GM23338 (cell line): Measurements from ENCODE around the gene PTMA. TPM values are rescaled to one million over a fixed set of nuclear protein-coding genes. Genes with fewer than 3 reads are reported as not detected.
A peak's percentile ranks its signal among the peaks of the same experiment; 100 is the strongest.

Experiments used
- ATAC-seq: fragments of 200-7000 bp; cut with Tn5 transposase; 3 replicates; pipeline ENCODE4 v1.9.1; 2020
- DNase-seq: peaks from one replicate; pipeline ENCODE4 v3.0.0-alpha.2; 2015; ENCODE audit warnings: low spot score
- H2AFZ ChIP-seq: fragments of 200-600 bp; sonication (generic); 2 replicates; pipeline ENCODE4 v1.8.0; 2016; ENCODE audit warnings: antibody characterized with exemption, mild to moderate bottlenecking, moderate library complexity
- H3F3A ChIP-seq: fragments of 200-600 bp; sonication (generic); replicated peaks from 2 replicates; pipeline ENCODE4 v1.8.0; 2017; ENCODE audit warnings: antibody characterized with exemption, mixed run types, low read depth
- H3K27ac ChIP-seq: fragments of 200-600 bp; sonication (generic); 2 replicates; pipeline ENCODE4 v1.6.1; 2016; ENCODE audit warnings: low read depth
- H3K27me3 ChIP-seq: fragments of 200-600 bp; sonication (generic); 2 replicates; pipeline ENCODE4 v1.8.0; 2016; ENCODE audit warnings: mild to moderate bottlenecking, mixed run types, moderate library complexity; ENCODE audit not compliant: insufficient read depth
- H3K36me3 ChIP-seq: fragments of 200-600 bp; sonication (generic); 2 replicates; pipeline ENCODE4 v1.8.0; 2016; ENCODE audit warnings: mild to moderate bottlenecking; ENCODE audit not compliant: insufficient read depth
- H3K4me1 ChIP-seq: fragments of 200-600 bp; sonication (generic); 2 replicates; pipeline ENCODE4 v1.8.0; 2016; ENCODE audit warnings: mild to moderate bottlenecking, moderate library complexity; ENCODE audit not compliant: insufficient read depth
- H3K4me2 ChIP-seq: fragments of 200-600 bp; sonication (generic); 2 replicates; pipeline ENCODE4 v1.7.1; 2017; ENCODE audit warnings: mixed run types
- H3K4me3 ChIP-seq: fragments of 200-600 bp; sonication (generic); 2 replicates; pipeline ENCODE4 v1.6.1; 2016; ENCODE audit warnings: mixed run types
- H3K79me2 ChIP-seq: fragments of 200-600 bp; sonication (generic); replicated peaks from 2 replicates; pipeline ENCODE4 v1.8.0; 2017; ENCODE audit warnings: mild to moderate bottlenecking; ENCODE audit not compliant: insufficient read depth
- H3K9me2 ChIP-seq: fragments of 200-600 bp; sonication (generic); 2 replicates; pipeline ENCODE4 v1.8.0; 2017; ENCODE audit not compliant: insufficient read depth
- H4K20me1 ChIP-seq: fragments of 200-600 bp; sonication (generic); replicated peaks from 2 replicates; pipeline ENCODE4 v1.8.0; 2017; ENCODE audit warnings: mild to moderate bottlenecking; ENCODE audit not compliant: insufficient read depth
- H3K27ac Mint-ChIP-seq: 2 replicates; pipeline ENCODE4 v1.8.0; 2020; ENCODE audit warnings: inconsistent platforms, mild to moderate bottlenecking, moderate library complexity, mixed read lengths
- H3K27me3 Mint-ChIP-seq: 3 replicates; pipeline ENCODE4 v1.8.0; 2022; ENCODE audit warnings: low read depth, mild to moderate bottlenecking, moderate library complexity, mixed read lengths, inconsistent platforms; ENCODE audit not compliant: insufficient read depth, poor library complexity
- H3K36me3 Mint-ChIP-seq: 3 replicates; pipeline ENCODE4 v1.8.0; 2021; ENCODE audit warnings: low read depth, mild to moderate bottlenecking, inconsistent platforms, moderate library complexity, mixed read lengths
- H3K4me1 Mint-ChIP-seq: 3 replicates; pipeline ENCODE4 v1.8.0; 2020; ENCODE audit warnings: mild to moderate bottlenecking, inconsistent platforms, mixed read lengths
- H3K4me3 Mint-ChIP-seq: 3 replicates; pipeline ENCODE4 v1.8.0; 2021; ENCODE audit warnings: moderate library complexity, mild to moderate bottlenecking, inconsistent platforms, mixed read lengths
- H3K9me3 Mint-ChIP-seq: 3 replicates; pipeline ENCODE4 v1.8.0; 2020; ENCODE audit warnings: moderate library complexity, mild to moderate bottlenecking, inconsistent platforms, mixed read lengths
- CREB1 ChIP-seq: fragments of 250-450 bp; sonication (Bioruptor Pico); IDR thresholded peaks from 2 replicates; pipeline ENCODE4 v1.5.0; 2020; ENCODE audit warnings: low read depth, mild to moderate bottlenecking, moderate library complexity
- EZH2 ChIP-seq: fragments of 200-600 bp; sonication (generic); IDR thresholded peaks from one replicate; pipeline ENCODE4 v1.8.0; 2017; ENCODE audit warnings: antibody characterized with exemption, mild to moderate bottlenecking, low read depth; ENCODE audit not compliant: unreplicated experiment
- EZH2phosphoT487 ChIP-seq: fragments of 200-600 bp; sonication (generic); IDR thresholded peaks from one replicate; pipeline ENCODE4 v1.8.1; 2018; ENCODE audit warnings: antibody characterized with exemption; ENCODE audit not compliant: unreplicated experiment
- JUNB ChIP-seq: IDR thresholded peaks from one replicate; pipeline ENCODE4 v1.6.1; 2016; ENCODE audit warnings: antibody characterized with exemption; ENCODE audit not compliant: unreplicated experiment
- NANOG ChIP-seq: IDR thresholded peaks from 2 replicates; pipeline ENCODE4 v1.6.1; 2016; ENCODE audit warnings: antibody characterized with exemption, borderline replicate concordance
- POLR2AphosphoS5 ChIP-seq: IDR thresholded peaks from 2 replicates; pipeline ENCODE4 v1.6.1; 2016; ENCODE audit warnings: antibody characterized with exemption, low read depth
- STAT1 ChIP-seq: IDR thresholded peaks from one replicate; pipeline ENCODE4 v1.6.1; 2016; ENCODE audit warnings: antibody characterized with exemption; ENCODE audit not compliant: unreplicated experiment
- ZNF114 ChIP-seq: fragments of 250-450 bp; sonication (Bioruptor Pico); IDR thresholded peaks from 2 replicates; pipeline ENCODE4 v1.5.0; 2020; ENCODE audit warnings: mild to moderate bottlenecking, moderate library complexity
- ZNF331 ChIP-seq: fragments of 250-450 bp; sonication (Bioruptor Pico); IDR thresholded peaks from 2 replicates; pipeline ENCODE4 v1.5.0; 2020; ENCODE audit warnings: low read depth, mild to moderate bottlenecking, moderate library complexity
- polyA plus RNA-seq: library from polyadenylated mRNA; unstranded; fragments of >200 nt; fragmentation: Nextera tagmentation; extraction: Ambion mirVana; gene quantifications from 2 replicates; pipeline ENCODE4 v1.2.1, GENCODE V29; 2016
- total RNA-seq: library from RNA; depleted of rRNA; stranded (reverse); fragments of >200 nt; shearing (Covaris generic); gene quantifications from 2 replicates; pipeline ENCODE4 v1.2.3, GENCODE V29; 2014
- TF ChIP-seq, protein P1 (sequence below): IDR thresholded peaks from one replicate; pipeline ENCODE4 v1.6.1; 2018; ENCODE audit warnings: antibody characterized with exemption; ENCODE audit not compliant: unreplicated experiment
- TF ChIP-seq, protein P2 (sequence below): fragments of 250-450 bp; sonication (Bioruptor Pico); IDR thresholded peaks from 2 replicates; pipeline ENCODE4 v1.5.0; 2020; ENCODE audit warnings: mild to moderate bottlenecking, moderate library complexity
- TF ChIP-seq, protein P3 (sequence below): IDR thresholded peaks from 2 replicates; pipeline ENCODE4 v1.6.1; 2016; ENCODE audit warnings: antibody characterized with exemption

The PTMA gene
- total and polyA plus RNA-seq, 2 experiments from 2014 or later, result 1,861 to 8,990 TPM

DNA sequence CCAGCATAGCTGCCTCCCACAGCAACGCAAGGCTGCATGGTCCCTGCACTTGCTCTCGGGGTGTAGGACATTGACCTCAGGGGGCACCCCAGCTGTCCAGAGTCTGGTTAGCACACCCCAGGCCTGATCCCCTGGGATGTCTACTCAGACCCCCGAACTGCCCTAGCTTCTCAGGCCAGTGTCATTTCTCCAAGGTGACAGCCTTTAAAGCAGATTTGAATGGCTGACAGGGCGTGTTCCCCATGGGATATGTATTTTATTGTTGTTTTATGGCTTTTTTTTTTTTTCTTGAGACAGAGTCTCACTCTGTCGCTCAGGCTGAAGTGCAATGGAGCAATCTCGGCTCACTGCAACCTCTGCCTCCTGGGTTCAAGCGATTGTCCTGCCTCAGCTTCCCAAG lies 40.8 kb upstream of the PTMA start:
- no peak for TF ChIP-seq POLR2AphosphoS5
- no peak for TF ChIP-seq EZH2phosphoT487
- TF ChIP-seq ZNF331 (CRISPR knock-in tag), result no peak
- TF ChIP-seq CREB1 (CRISPR knock-in tag), result no peak
- no peak for TF ChIP-seq STAT1
- TF ChIP-seq JUNB, result no peak
- Histone ChIP-seq H3K27ac (peak overlapping the region; percentile 99), H3F3A (peaks cover 48% of the 10 kb centered on the region), H4K20me1 (no peaks in the 10 kb centered on the region), H3K36me3 (no peaks in the 10 kb centered on the region), H3K4me2 (peak overlapping the region; percentile 75; the same call in 1 of the 2 replicates), H3K9me2 (no peaks in the 10 kb centered on the region), H2AFZ (no peak overlapping the region), H3K4me3 (no peak overlapping the region), H3K27me3 (no peaks in the 10 kb centered on the region), H3K79me2 (no peaks in the 10 kb centered on the region), H3K4me1 (peaks cover 43% of the 10 kb centered on the region)
- peaks cover 45% of the 10 kb centered on the region for H3K4me1 Mint-ChIP-seq
- H3K27me3 Mint-ChIP-seq, result peaks cover 22% of the 10 kb centered on the region
- no peak overlapping the region for H3K4me3 Mint-ChIP-seq
- peaks cover 3% of the 10 kb centered on the region; the same call in 1 of the 3 replicates for H3K36me3 Mint-ChIP-seq
- peak overlapping the region; percentile 99 for H3K27ac Mint-ChIP-seq
- H3K9me3 Mint-ChIP-seq, result peaks cover 4% of the 10 kb centered on the region; the same call in 1 of the 3 replicates
- ATAC-seq (no peak), DNase-seq (no peak)

DNA sequence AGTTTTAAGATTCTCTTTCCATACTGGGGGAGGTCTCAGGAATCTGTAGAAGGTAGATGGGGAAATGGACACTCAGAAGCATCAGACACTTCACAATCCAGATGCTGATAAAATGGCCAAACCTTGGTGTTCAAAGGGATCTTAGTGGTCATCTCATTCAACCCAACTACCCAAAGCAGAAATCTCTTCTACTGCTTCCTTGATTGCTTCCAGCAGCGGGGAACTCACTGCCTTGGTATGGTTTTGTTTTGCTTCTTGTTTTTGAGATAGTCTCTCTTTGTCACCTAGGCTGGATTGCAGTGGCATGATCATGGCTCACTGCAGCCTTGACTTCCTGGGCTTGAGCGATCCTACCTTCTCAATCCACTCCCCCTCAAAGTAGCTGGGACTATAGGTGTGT lies 39.3 kb upstream of the PTMA start:
- H3K4me1 Mint-ChIP-seq, result peaks cover 44% of the 10 kb centered on the region
- no peak overlapping the region for H3K4me2 ChIP-seq
- no peaks in the 10 kb centered on the region for H3K79me2 ChIP-seq
- peaks cover 45% of the 10 kb centered on the region for H3K4me1 ChIP-seq
- no peak for DNase-seq
- H3K27me3 Mint-ChIP-seq, result peaks cover 22% of the 10 kb centered on the region
- H3K36me3 ChIP-seq, result no peaks in the 10 kb centered on the region
- ATAC-seq, result no peak
- no peak overlapping the region for H3K27ac ChIP-seq
- H3K4me3 Mint-ChIP-seq, result no peak overlapping the region; the same call in 2 of the 3 replicates
- H3K9me3 Mint-ChIP-seq, result no peaks in the 10 kb centered on the region
- no peak overlapping the region for H3K27ac Mint-ChIP-seq
- no peaks in the 10 kb centered on the region for H3K36me3 Mint-ChIP-seq
- H4K20me1 ChIP-seq, result no peaks in the 10 kb centered on the region
- H3K9me2 ChIP-seq, result no peaks in the 10 kb centered on the region
- no peak overlapping the region for H2AFZ ChIP-seq
- H3K4me3 ChIP-seq, result no peak overlapping the region
- H3K27me3 ChIP-seq, result no peaks in the 10 kb centered on the region
- H3F3A ChIP-seq, result peaks cover 46% of the 10 kb centered on the region
- no peak for TF ChIP-seq STAT1
- TF ChIP-seq ZNF331 (CRISPR knock-in tag), result no peak
- TF ChIP-seq, protein P1, sequence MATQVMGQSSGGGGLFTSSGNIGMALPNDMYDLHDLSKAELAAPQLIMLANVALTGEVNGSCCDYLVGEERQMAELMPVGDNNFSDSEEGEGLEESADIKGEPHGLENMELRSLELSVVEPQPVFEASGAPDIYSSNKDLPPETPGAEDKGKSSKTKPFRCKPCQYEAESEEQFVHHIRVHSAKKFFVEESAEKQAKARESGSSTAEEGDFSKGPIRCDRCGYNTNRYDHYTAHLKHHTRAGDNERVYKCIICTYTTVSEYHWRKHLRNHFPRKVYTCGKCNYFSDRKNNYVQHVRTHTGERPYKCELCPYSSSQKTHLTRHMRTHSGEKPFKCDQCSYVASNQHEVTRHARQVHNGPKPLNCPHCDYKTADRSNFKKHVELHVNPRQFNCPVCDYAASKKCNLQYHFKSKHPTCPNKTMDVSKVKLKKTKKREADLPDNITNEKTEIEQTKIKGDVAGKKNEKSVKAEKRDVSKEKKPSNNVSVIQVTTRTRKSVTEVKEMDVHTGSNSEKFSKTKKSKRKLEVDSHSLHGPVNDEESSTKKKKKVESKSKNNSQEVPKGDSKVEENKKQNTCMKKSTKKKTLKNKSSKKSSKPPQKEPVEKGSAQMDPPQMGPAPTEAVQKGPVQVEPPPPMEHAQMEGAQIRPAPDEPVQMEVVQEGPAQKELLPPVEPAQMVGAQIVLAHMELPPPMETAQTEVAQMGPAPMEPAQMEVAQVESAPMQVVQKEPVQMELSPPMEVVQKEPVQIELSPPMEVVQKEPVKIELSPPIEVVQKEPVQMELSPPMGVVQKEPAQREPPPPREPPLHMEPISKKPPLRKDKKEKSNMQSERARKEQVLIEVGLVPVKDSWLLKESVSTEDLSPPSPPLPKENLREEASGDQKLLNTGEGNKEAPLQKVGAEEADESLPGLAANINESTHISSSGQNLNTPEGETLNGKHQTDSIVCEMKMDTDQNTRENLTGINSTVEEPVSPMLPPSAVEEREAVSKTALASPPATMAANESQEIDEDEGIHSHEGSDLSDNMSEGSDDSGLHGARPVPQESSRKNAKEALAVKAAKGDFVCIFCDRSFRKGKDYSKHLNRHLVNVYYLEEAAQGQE, result no peak
- no peak for TF ChIP-seq ZNF114
- TF ChIP-seq EZH2, result no peak
- TF ChIP-seq EZH2phosphoT487, result no peak
- TF ChIP-seq POLR2AphosphoS5, result no peak
- no peak for TF ChIP-seq NANOG
- TF ChIP-seq, protein P2, sequence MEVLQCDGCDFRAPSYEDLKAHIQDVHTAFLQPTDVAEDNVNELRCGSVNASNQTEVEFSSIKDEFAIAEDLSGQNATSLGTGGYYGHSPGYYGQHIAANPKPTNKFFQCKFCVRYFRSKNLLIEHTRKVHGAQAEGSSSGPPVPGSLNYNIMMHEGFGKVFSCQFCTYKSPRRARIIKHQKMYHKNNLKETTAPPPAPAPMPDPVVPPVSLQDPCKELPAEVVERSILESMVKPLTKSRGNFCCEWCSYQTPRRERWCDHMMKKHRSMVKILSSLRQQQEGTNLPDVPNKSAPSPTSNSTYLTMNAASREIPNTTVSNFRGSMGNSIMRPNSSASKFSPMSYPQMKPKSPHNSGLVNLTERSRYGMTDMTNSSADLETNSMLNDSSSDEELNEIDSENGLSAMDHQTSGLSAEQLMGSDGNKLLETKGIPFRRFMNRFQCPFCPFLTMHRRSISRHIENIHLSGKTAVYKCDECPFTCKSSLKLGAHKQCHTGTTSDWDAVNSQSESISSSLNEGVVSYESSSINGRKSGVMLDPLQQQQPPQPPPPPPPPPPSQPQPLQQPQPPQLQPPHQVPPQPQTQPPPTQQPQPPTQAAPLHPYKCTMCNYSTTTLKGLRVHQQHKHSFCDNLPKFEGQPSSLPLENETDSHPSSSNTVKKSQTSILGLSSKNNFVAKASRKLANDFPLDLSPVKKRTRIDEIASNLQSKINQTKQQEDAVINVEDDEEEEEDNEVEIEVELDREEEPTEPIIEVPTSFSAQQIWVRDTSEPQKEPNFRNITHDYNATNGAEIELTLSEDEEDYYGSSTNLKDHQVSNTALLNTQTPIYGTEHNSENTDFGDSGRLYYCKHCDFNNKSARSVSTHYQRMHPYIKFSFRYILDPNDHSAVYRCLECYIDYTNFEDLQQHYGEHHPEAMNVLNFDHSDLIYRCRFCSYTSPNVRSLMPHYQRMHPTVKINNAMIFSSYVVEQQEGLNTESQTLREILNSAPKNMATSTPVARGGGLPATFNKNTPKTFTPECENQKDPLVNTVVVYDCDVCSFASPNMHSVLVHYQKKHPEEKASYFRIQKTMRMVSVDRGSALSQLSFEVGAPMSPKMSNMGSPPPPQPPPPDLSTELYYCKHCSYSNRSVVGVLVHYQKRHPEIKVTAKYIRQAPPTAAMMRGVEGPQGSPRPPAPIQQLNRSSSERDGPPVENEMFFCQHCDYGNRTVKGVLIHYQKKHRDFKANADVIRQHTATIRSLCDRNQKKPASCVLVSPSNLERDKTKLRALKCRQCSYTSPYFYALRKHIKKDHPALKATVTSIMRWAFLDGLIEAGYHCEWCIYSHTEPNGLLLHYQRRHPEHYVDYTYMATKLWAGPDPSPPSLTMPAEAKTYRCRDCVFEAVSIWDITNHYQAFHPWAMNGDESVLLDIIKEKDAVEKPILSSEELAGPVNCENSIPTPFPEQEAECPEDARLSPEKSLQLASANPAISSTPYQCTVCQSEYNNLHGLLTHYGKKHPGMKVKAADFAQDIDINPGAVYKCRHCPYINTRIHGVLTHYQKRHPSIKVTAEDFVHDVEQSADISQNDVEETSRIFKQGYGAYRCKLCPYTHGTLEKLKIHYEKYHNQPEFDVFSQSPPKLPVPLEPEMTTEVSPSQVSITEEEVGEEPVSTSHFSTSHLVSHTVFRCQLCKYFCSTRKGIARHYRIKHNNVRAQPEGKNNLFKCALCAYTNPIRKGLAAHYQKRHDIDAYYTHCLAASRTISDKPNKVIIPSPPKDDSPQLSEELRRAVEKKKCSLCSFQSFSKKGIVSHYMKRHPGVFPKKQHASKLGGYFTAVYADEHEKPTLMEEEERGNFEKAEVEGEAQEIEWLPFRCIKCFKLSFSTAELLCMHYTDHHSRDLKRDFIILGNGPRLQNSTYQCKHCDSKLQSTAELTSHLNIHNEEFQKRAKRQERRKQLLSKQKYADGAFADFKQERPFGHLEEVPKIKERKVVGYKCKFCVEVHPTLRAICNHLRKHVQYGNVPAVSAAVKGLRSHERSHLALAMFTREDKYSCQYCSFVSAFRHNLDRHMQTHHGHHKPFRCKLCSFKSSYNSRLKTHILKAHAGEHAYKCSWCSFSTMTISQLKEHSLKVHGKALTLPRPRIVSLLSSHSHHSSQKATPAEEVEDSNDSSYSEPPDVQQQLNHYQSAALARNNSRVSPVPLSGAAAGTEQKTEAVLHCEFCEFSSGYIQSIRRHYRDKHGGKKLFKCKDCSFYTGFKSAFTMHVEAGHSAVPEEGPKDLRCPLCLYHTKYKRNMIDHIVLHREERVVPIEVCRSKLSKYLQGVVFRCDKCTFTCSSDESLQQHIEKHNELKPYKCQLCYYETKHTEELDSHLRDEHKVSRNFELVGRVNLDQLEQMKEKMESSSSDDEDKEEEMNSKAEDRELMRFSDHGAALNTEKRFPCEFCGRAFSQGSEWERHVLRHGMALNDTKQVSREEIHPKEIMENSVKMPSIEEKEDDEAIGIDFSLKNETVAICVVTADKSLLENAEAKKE, result no peak
- TF ChIP-seq, protein P3, sequence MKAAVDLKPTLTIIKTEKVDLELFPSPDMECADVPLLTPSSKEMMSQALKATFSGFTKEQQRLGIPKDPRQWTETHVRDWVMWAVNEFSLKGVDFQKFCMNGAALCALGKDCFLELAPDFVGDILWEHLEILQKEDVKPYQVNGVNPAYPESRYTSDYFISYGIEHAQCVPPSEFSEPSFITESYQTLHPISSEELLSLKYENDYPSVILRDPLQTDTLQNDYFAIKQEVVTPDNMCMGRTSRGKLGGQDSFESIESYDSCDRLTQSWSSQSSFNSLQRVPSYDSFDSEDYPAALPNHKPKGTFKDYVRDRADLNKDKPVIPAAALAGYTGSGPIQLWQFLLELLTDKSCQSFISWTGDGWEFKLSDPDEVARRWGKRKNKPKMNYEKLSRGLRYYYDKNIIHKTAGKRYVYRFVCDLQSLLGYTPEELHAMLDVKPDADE, result no peak
- no peak for TF ChIP-seq JUNB
